K562 (cell line): Measurements from ENCODE around the gene STXBP6. TPM values are rescaled to one million over a fixed set of nuclear protein-coding genes. Genes with fewer than 3 reads are reported as not detected.

Experiments
- ATAC-seq: fragments of 200-7000 bp; cut with Tn5 transposase; 3 replicates; pipeline ENCODE4 v1.9.1; 2020; ENCODE audit warnings: moderate library complexity
- BruUV-seq: library from RNA; stranded (reverse); fragments of 400-500 nt; replicated peaks from 2 replicates; lab custom pipeline; 2021; lab: Mats Ljungman, UMichigan
- CTCF ChIA-PET: fragments of 300-600 bp; formaldehyde crosslinking; extraction: SDS; loops from one replicate; lab custom pipeline; 2021; ENCODE audit warnings: low intra/inter-chr PET ratio; lab: Yijun Ruan, JAX
- POLR2A ChIA-PET: fragments of 300-600, 350-650 bp; sonication (Branson Sonifier 250); formaldehyde crosslinking; extraction: SDS; loops from one replicate; lab custom pipeline; 2021; ENCODE audit warnings: antibody characterized with exemption, inconsistent platforms; lab: Yijun Ruan, JAX
- DNase-seq, 4 experiments: peaks; one replicate each; pipeline versions ENCODE4 v3.0.0 to v3.0.0-alpha.2; 2011 to 2018; ENCODE audit warnings: low spot score in 3 of 4, mixed read lengths in 3 of 4; ENCODE audit errors: extremely low read depth in 1 of 4
- FAIRE-seq: peaks from 2 replicates; lab custom pipeline; 2011; peaks lifted over from hg19 to GRCh38; lab: Jason Lieb, UNC
- H2AFZ ChIP-seq: 2 replicates; pipeline ENCODE4 v1.6.0; 2011; ENCODE audit warnings: low read depth, low read length, control low read depth, inconsistent platforms
- H3K27ac ChIP-seq: fragments of 200-600 bp; 3 replicates; pipeline ENCODE4 v1.8.0; 2011; ENCODE audit warnings: low read depth, mild to moderate bottlenecking, control low read depth, inconsistent platforms, low read length, moderate library complexity, mixed read lengths; ENCODE audit errors: extremely low read depth
- H3K27me3 ChIP-seq, 2 experiments: fragments of 300-600 bp in 1 of 2; 2 replicates in 1 of 2; 3 replicates in 1 of 2; pipeline versions ENCODE4 v1.6.0 to v1.8.0; 2011; ENCODE audit warnings: inconsistent platforms in 2 of 2, low read length in 2 of 2, mild to moderate bottlenecking in 1 of 2, mixed read lengths in 1 of 2, moderate library complexity in 1 of 2; ENCODE audit not compliant: control insufficient read depth in 2 of 2, insufficient read depth in 2 of 2
- H3K36me3 ChIP-seq: fragments of 300-600 bp; 3 replicates; pipeline ENCODE4 v1.8.0; 2011; ENCODE audit warnings: mild to moderate bottlenecking, low read length, inconsistent platforms; ENCODE audit not compliant: control insufficient read depth, insufficient read depth
- H3K4me1 ChIP-seq, 2 experiments: fragments of 200-600 bp in 1 of 2; replicated peaks in 1 of 2; 2 replicates in 1 of 2; 3 replicates in 1 of 2; pipeline versions ENCODE4 v1.5.1 to v1.8.0; 2011; ENCODE audit warnings: inconsistent platforms in 2 of 2, low read length in 2 of 2, mild to moderate bottlenecking in 1 of 2, mixed read lengths in 1 of 2, moderate library complexity in 1 of 2; ENCODE audit not compliant: control insufficient read depth in 2 of 2, insufficient read depth in 2 of 2
- H3K4me2 ChIP-seq: 2 replicates; pipeline ENCODE4 v1.6.1; 2011; ENCODE audit warnings: low read length, control low read depth, inconsistent platforms, mixed read lengths; ENCODE audit not compliant: insufficient read depth
- H3K4me3 ChIP-seq: fragments of 200-600 bp; sonication (generic), shearing (Covaris generic); 2 replicates; pipeline ENCODE4 v1.5.1; 2016; ENCODE audit warnings: control low read depth, inconsistent platforms
- H3K79me2 ChIP-seq: fragments of 200-600 bp; 3 replicates; pipeline ENCODE4 v1.8.0; 2011; ENCODE audit warnings: low read length, inconsistent platforms; ENCODE audit not compliant: control insufficient read depth, insufficient read depth
- H3K9ac ChIP-seq, 2 experiments: 2 replicates each; pipeline versions ENCODE4 v1.6.0 to v1.6.1; 2011; ENCODE audit warnings: low read depth in 2 of 2, low read length in 2 of 2, control low read depth in 1 of 2, inconsistent platforms in 1 of 2, mild to moderate bottlenecking in 1 of 2, mixed read lengths in 1 of 2; ENCODE audit not compliant: insufficient read depth in 1 of 2
- H3K9me1 ChIP-seq: one replicate; pipeline ENCODE4 v1.6.0; 2011; ENCODE audit warnings: inconsistent platforms, mild to moderate bottlenecking, low read length, moderate library complexity; ENCODE audit not compliant: control insufficient read depth, insufficient read depth
- H3K9me3 ChIP-seq: replicated peaks from 2 replicates; pipeline ENCODE4 v1.5.1; 2011; ENCODE audit warnings: low read depth, low read length, inconsistent platforms; ENCODE audit not compliant: control insufficient read depth, insufficient read depth
- H4K20me1 ChIP-seq: replicated peaks from 2 replicates; pipeline ENCODE4 v1.6.1; 2011; ENCODE audit warnings: low read length, inconsistent platforms, mixed read lengths; ENCODE audit not compliant: control insufficient read depth, insufficient read depth
- CCNT2 ChIP-seq: IDR thresholded peaks from 2 replicates; pipeline ENCODE4 v1.6.1; 2011; ENCODE audit warnings: borderline replicate concordance, low read depth, mild to moderate bottlenecking, moderate library complexity, mixed read lengths, low read length; ENCODE audit not compliant: insufficient read length; ENCODE audit errors: extremely low read depth
- E2F4 ChIP-seq: sonication (generic); formaldehyde crosslinking; IDR thresholded peaks from 2 replicates; pipeline ENCODE4 v1.8.0; 2022; ENCODE audit warnings: mild to moderate bottlenecking, low read depth, missing genetic modification reagents
- MTF1 ChIP-seq: fragments of 250-450 bp; sonication (Bioruptor Pico); IDR thresholded peaks from 2 replicates; pipeline ENCODE4 v1.9.0; 2021; ENCODE audit warnings: moderate library complexity, mild to moderate bottlenecking, inconsistent platforms, borderline replicate concordance
- MYBL2 ChIP-seq, 2 experiments: fragments of 450-650 bp in 1 of 2; sonication (generic) in 1 of 2; formaldehyde crosslinking in 1 of 2; IDR thresholded peaks; 2 replicates each; pipeline versions ENCODE4 v1.6.1 to v1.8.1; 2017 to 2022; ENCODE audit warnings: borderline replicate concordance in 1 of 2, inconsistent platforms in 1 of 2, low read depth in 1 of 2, mild to moderate bottlenecking in 1 of 2, missing genetic modification reagents in 1 of 2, moderate library complexity in 1 of 2
- SLC30A9 ChIP-seq: fragments of 250-450 bp; sonication (Bioruptor Pico); IDR thresholded peaks from 2 replicates; pipeline ENCODE4 v1.8.0; 2022; ENCODE audit warnings: mild to moderate bottlenecking, moderate library complexity
- SRSF9 ChIP-seq: fragments of 200-400 bp; formaldehyde crosslinking; IDR thresholded peaks from 2 replicates; pipeline ENCODE4 v1.6.1; 2017; ENCODE audit warnings: low read depth, low read length, borderline replicate concordance
- STAG1 ChIP-seq: sonication (generic); formaldehyde crosslinking; IDR thresholded peaks from 2 replicates; pipeline ENCODE4 v1.5.0; 2020; ENCODE audit warnings: missing genetic modification reagents, borderline replicate concordance
- ZNF175 ChIP-seq: fragments of 200-800 bp; sonication (Bioruptor generic); IDR thresholded peaks from 2 replicates; pipeline ENCODE4 v1.6.1; 2016; ENCODE audit warnings: low read depth, mild to moderate bottlenecking, missing genetic modification characterization, missing compliant biosample characterization
- ZNF184 ChIP-seq: sonication (generic); formaldehyde crosslinking; IDR thresholded peaks from 2 replicates; pipeline ENCODE4 v1.5.0; 2020; ENCODE audit warnings: missing genetic modification reagents
- ZNF280B ChIP-seq: fragments of 250-450 bp; sonication (Bioruptor Pico); IDR thresholded peaks from 2 replicates; pipeline ENCODE4 v1.5.1; 2021; ENCODE audit warnings: mild to moderate bottlenecking
- WGBS: fragments of 100-300 bp; shearing (Covaris generic); methylation state at CpG from one replicate; pipeline ENCODE4 v1.1.6; 2016; ENCODE audit warnings: low coverage, mixed read lengths; ENCODE audit not compliant: insufficient coverage; ENCODE audit errors: missing lambda C conversion rate; 5-methylcytosine and 5-hydroxymethylcytosine counted together
- in situ Hi-C: fragments of 300-500 bp; cut with MboI; formaldehyde crosslinking; loops from 4 replicates; pipeline ENCODE4 v1.15.0; 2018; ENCODE audit warnings: inconsistent platforms, mixed read lengths
- intact Hi-C: fragments of 100-400 bp; cut with micrococcal nuclease; formaldehyde crosslinking; loops from 2 replicates; pipeline ENCODE4 v1.14.2; 2022
- polyA plus RNA-seq, 8 experiments: library from polyadenylated mRNA; depleted of rRNA in 4 of 8; stranded (reverse) in 5 of 8; unstranded in 3 of 8; fragments of >200 nt; fragmentation: Nextera tagmentation in 2 of 8; fragmentation: Illumina TruSeq in 1 of 8; extraction: Ambion mirVana in 2 of 8; extraction: Trizol in 1 of 8; gene quantifications; 2 replicates each; pipeline versions ENCODE4 v1.2.1 to v1.2.3, GENCODE V29; 2011 to 2014; ENCODE audit warnings: inconsistent platforms in 1 of 8, missing spikeins in 1 of 8
- total RNA-seq, 7 experiments: library from RNA; depleted of rRNA in 6 of 7; stranded (reverse); fragments of >200 nt in 6 of 7; fragmentation: Illumina TruSeq in 2 of 7; extraction: Trizol in 2 of 7; gene quantifications; 2 replicates each; pipeline versions ENCODE4 v1.2.1 to v1.2.3, GENCODE V29; 2011 to 2021; ENCODE audit warnings: low replicate concordance in 1 of 7

STXBP6 gene
- total and polyA plus RNA-seq, 9 of the 15 experiments (the other 6 are each of a cell fraction or from before 2014, with no cell fraction given): 0.27 to 0.89 (median 0.59) TPM

GRCh38 chr14:24909523-24910302 is 140.2 kb downstream of the STXBP6 start:
- ChIA-PET POLR2A (no interaction called here), CTCF (no interaction called here)
- H3K79me2 ChIP-seq: no peaks in the 10 kb centered on the region
- intact Hi-C loops (no loop called here), in situ Hi-C loops (no loop called here)
- no peak overlapping the region for H3K27ac ChIP-seq
- H2AFZ ChIP-seq: no peak overlapping the region
- H3K9ac ChIP-seq: no peak overlapping the region
- no peaks in the 10 kb centered on the region for H3K9me1 ChIP-seq
- TF ChIP-seq ZNF184 (CRISPR knock-in tag) (no peak), SLC30A9 (no peak), SRSF9 (no peak), E2F4 (CRISPR knock-in tag) (no peak), STAG1 (CRISPR knock-in tag) (no peak), ZNF280B (CRISPR knock-in tag) (no peak), MYBL2 (IDR thresholded peaks at IDR 0.05; ENCODE audit: low read depth) (no peak), MYBL2 (CRISPR knock-in tag; IDR thresholded peaks at IDR 0.05; ENCODE audit: borderline replicate concordance) (no peak), ZNF175 (CRISPR knock-in tag) (no peak), CCNT2 (no peak), MTF1 (no peak)
- H3K4me3 ChIP-seq: no peak overlapping the region
- no peaks in the 10 kb centered on the region for H4K20me1 ChIP-seq
- ATAC-seq: no peak
- no peaks in the 10 kb centered on the region for H3K36me3 ChIP-seq
- 3% methylated on average over 6 of the region's 6 CpGs for WGBS
- no peak for DNase-seq
- H3K27me3 ChIP-seq: no peaks in the 10 kb centered on the region
- no peaks in the 10 kb centered on the region for H3K4me1 ChIP-seq
- no TSS peak for BruUV-seq
- H3K4me2 ChIP-seq: no peak overlapping the region
- H3K9me3 ChIP-seq: no peaks in the 10 kb centered on the region
- no peak for FAIRE-seq
